AG04449 (cell line): ENCODE data around the gene HRG.
"Not testable (repeated sequence)": the region's sequence is repeated elsewhere in the genome, so short reads cannot be mapped to it uniquely, and the experiment has no call there.

Experiments used
- CTCF ChIA-PET: fragments of 350-600 bp; formaldehyde crosslinking; extraction: SDS; loops from one replicate; lab custom pipeline; 2021; ENCODE audit warnings: antibody characterized with exemption; lab: Yijun Ruan, JAX
- POLR2A ChIA-PET: fragments of 400-600, 350-600 bp; formaldehyde crosslinking; extraction: SDS; loops from one replicate; lab custom pipeline; 2020; ENCODE audit warnings: antibody characterized with exemption, inconsistent platforms; lab: Yijun Ruan, JAX
- DNase-seq: peaks from one replicate; pipeline ENCODE4 v3.0.0-alpha.2; 2010; ENCODE audit warnings: low read depth, low spot score
- H3K4me3 ChIP-seq: 2 replicates; pipeline ENCODE4 v1.5.1; 2011; ENCODE audit warnings: low read depth, mild to moderate bottlenecking, control low read depth, low read length
- TF ChIP-seq, protein P1 (sequence below): IDR thresholded peaks from one replicate; pipeline ENCODE4 v1.5.1; 2011; ENCODE audit warnings: mild to moderate bottlenecking, moderate library complexity, low read length, control low read depth, inconsistent platforms; ENCODE audit not compliant: insufficient read depth; ENCODE audit errors: missing control alignments

The HRG gene

DNA sequence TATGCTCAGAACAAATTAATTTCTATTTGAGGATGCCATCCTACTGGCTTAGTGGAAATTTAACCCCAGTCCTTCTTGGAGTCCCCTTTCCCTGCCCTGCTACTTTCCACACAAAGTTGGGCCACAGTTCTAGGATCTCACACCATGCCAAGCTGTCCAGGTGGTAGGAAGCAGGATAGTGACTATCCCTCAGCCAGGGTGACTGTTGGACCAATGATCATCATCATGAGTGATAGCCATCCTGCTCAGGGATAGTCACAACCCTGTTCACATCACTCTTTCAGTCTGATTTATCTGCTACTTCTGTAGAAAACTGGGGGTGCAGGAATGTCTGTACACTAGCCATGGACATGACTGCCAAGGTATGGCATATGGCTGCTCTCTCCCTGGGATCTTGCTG lies 12.8 kb downstream of the HRG start:
- no peak for DNase-seq
- no peak overlapping the region for H3K4me3 ChIP-seq
- TF ChIP-seq, protein P1, sequence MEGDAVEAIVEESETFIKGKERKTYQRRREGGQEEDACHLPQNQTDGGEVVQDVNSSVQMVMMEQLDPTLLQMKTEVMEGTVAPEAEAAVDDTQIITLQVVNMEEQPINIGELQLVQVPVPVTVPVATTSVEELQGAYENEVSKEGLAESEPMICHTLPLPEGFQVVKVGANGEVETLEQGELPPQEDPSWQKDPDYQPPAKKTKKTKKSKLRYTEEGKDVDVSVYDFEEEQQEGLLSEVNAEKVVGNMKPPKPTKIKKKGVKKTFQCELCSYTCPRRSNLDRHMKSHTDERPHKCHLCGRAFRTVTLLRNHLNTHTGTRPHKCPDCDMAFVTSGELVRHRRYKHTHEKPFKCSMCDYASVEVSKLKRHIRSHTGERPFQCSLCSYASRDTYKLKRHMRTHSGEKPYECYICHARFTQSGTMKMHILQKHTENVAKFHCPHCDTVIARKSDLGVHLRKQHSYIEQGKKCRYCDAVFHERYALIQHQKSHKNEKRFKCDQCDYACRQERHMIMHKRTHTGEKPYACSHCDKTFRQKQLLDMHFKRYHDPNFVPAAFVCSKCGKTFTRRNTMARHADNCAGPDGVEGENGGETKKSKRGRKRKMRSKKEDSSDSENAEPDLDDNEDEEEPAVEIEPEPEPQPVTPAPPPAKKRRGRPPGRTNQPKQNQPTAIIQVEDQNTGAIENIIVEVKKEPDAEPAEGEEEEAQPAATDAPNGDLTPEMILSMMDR: no peak
- ChIA-PET POLR2A (no interaction called here), CTCF (no interaction called here)

DNA sequence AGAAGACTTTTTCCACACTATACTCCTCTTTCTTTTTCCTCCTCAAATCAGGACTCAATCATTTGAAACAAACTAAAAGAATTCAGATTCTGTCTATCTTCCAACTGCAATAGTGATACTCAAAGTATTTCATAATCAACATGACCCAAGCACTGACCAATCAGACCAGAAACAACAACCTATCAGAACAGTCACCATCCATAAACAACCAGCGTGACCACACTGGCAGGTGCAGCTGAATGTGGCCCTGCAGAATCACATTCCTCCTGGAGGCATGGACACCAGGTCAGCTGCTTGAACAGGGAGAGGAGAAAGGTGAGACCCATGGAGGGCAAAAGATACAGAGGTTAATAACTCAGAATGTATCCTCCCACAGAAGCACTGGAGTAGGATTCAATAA lies 13.3 kb downstream of the HRG start:
- ChIA-PET CTCF (no interaction called here), POLR2A (interaction anchor here (0.5 kb wide), 1 partner anchor 469 kb away, joined by 3 read pairs; no protein-coding TSS in a partner anchor)
- no peak for DNase-seq
- H3K4me3 ChIP-seq: no peak overlapping the region
- TF ChIP-seq, protein P1: no peak

DNA sequence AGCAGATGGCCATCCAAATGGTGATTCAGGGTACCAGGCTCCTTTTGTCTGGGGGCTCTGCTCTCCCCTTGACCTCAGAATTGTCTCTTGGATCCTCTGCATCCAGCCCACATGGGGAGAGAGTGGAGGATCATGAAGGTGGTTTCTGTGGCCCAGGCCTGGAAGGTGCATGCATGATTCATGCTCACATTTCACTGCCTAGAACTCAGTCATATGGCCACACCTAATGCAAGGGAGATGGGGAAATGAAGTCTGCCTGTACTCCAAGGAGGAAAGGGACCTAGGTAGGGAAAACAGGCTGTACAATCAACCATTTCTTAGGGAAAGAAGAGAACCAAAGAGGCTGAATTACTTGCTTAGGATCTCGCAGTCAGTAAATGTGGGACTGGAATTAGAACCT lies 15.1 kb downstream of the HRG start:
- H3K4me3 ChIP-seq: no peak overlapping the region
- TF ChIP-seq, protein P1: no peak
- DNase-seq: no peak
- CTCF ChIA-PET: no interaction called here
- POLR2A ChIA-PET: no interaction called here

DNA sequence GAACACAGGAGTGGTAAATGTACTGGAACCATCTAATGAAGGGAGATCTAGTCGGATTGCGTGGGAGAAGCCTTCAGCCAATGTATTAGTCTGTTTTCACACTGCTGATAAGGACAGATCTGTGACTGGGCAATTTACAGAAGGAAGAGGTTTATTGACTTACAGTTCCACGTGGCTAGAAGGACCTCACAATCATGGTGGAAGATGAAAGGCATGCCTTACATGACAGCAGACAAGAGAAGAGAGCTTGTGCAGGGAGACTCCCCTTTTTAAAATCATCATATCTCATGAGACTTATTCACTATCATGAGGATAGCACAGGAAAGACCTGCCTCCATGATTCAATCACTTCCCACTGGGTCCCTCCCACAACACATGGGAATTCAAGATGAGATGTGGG lies 17.0 kb downstream of the HRG start:
- CTCF ChIA-PET: no interaction called here
- H3K4me3 ChIP-seq: no peak overlapping the region
- no peak for DNase-seq
- POLR2A ChIA-PET: no interaction called here
- TF ChIP-seq, protein P1: no peak

DNA sequence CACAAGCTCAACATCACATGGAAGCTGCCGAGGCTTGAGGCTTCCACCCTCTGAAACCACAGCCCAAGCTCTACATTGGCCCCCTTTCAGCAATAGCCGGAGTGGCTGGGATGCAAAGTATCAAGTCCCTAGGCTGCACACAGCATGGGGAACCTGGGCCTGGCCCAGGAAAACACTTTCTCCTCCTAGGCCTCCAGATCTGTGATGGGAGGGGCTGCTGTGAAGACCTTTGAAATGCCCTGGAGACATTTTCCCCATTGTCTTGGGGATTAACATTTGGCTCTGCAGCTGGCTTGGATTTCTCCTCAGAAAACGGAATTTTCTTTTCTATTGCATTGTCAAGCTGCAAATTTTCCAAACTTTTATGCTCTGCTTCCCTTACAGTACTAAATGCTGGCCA lies 18.2 kb downstream of the HRG start:
- CTCF ChIA-PET: no interaction called here
- no peak overlapping the region for H3K4me3 ChIP-seq
- POLR2A ChIA-PET: no interaction called here
- TF ChIP-seq, protein P1: no peak
- no peak for DNase-seq

DNA sequence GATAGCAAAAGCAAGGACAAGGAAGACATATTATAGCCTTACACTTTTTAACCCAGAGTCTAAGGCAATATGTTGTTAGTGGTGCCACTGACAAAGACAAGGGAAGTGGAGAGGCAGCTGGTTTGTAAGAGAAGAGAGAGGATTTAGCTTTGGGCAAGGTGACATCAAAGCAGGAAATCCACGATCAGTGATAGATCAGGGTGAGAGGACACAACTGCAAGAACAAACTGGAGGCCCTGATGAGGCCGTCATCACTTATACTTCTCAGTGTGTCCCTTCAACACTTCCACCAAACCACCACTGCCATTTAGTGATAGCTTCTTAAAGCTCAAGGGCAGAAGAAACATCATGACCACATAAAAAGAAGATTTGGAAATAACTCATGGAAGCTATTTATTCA lies 20.7 kb downstream of the HRG start:
- CTCF ChIA-PET, DNase-seq, H3K4me3 ChIP-seq, POLR2A ChIA-PET: not testable (repeated sequence)

DNA sequence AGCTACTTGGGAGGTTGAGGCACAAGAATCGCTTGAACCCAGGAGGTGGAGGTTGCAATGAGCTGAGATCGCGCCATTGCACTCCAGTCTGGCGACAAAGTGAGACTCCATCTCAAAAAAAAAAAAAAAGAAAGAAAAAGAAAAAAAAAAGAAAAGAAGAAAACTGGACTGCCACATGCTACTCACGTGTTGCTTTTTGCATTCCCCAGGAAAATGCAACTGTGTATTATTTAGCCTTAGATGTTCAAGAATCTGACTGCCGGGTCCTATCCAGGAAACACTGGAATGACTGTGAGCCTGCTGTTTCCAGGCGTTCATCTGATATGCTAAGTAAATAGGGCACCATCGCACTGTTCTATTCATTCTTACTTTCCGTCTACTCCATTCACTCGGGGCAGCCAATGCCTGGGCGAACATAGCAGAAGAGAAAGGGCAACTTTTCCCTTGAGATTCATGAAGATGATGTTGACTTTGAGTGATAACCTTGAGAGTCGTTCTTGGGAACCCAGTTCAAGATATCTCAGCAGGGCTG lies 21.4 kb downstream of the HRG start:
- ChIA-PET CTCF (no interaction called here), POLR2A (no interaction called here)
- TF ChIP-seq, protein P1: no peak
- no peak overlapping the region for H3K4me3 ChIP-seq
- no peak for DNase-seq

DNA sequence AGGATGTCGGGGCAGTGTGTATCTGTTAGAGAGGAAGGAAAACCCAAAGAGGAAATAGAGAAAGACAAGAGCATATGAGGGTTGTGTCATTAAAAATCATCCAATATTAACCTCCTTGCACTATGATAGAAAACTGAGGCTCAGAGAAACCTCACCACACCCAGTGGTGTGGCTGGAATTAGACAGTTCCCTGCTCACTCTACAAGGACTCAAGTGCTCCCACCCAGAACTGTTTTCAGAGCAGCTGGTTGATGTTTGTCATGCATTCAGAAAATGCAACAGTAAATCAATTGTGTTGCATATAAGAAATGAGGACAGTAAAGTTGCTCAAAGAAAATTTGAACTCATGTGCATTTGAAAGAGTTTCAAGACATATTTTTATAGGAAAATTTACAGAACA lies 24.5 kb downstream of the HRG start:
- POLR2A ChIA-PET, CTCF ChIA-PET, H3K4me3 ChIP-seq, DNase-seq: not testable (repeated sequence)
